ENCODE results near the gene CSNK2A2.

Gene CSNK2A2

DNA sequence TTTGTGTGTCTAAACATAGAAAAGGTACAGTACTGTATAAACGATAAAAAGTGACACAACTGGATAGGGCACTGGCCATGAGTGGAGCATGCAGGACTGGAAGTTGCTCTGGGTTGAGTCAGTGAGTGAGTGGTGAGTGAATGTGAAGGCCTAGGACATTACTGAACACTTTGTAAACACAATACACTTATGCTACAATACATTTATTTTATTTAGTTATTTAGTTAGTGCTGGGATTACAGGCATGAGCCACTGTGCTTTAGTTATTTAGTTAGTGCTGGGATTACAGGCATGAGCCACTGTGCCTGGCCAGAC is 73.3 kb downstream of the CSNK2A2 start:
- TF ChIP-seq, protein P1, sequence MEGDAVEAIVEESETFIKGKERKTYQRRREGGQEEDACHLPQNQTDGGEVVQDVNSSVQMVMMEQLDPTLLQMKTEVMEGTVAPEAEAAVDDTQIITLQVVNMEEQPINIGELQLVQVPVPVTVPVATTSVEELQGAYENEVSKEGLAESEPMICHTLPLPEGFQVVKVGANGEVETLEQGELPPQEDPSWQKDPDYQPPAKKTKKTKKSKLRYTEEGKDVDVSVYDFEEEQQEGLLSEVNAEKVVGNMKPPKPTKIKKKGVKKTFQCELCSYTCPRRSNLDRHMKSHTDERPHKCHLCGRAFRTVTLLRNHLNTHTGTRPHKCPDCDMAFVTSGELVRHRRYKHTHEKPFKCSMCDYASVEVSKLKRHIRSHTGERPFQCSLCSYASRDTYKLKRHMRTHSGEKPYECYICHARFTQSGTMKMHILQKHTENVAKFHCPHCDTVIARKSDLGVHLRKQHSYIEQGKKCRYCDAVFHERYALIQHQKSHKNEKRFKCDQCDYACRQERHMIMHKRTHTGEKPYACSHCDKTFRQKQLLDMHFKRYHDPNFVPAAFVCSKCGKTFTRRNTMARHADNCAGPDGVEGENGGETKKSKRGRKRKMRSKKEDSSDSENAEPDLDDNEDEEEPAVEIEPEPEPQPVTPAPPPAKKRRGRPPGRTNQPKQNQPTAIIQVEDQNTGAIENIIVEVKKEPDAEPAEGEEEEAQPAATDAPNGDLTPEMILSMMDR (IDR thresholded peaks at IDR 0.05; ENCODE audit: low read depth, low read length, missing control alignments) = no peak
- H3K4me3 ChIP-seq (ENCODE audit: low read depth, low read length) = no peak overlapping the region
- no peak for DNase-seq (ENCODE audit: low read depth)

DNA sequence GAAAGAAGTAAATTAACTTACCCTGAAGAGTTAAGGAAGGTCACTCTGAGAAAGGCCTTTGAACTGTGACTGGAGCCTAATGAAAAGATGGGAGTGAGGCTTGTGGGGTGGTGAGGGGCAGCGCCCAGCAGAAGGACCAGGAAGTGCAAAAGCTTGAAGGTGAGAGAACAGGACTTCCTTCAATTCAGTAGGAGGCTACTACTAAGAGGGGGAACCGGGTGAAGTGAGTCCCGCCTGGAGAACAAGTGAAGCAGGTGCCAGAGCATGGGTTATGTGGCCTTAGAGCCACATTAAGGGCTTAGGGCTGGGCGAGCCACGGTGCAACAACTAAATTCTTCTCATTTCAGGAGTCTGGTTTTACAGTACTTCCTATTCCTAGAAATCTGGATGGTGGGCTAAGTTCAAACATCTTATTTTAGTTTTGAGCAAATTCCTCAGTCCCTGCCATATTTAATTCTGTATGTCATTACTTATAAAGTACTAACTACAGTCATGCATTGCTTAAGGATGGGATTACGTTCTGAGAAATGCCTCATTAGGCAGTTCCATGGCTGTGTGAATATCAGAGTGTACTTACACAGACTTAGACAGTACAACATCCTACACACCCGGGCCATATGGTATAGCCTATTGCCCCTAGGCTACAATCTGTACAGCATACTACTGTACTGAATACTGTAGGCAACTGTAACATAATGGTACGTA is 73.9 kb downstream of the CSNK2A2 start:
- no peak overlapping the region for H3K4me3 ChIP-seq (ENCODE audit: low read depth, low read length)
- TF ChIP-seq, protein P1 (IDR thresholded peaks at IDR 0.05; ENCODE audit: low read depth, low read length, missing control alignments) = no peak
- no peak for DNase-seq (ENCODE audit: low read depth)

DNA sequence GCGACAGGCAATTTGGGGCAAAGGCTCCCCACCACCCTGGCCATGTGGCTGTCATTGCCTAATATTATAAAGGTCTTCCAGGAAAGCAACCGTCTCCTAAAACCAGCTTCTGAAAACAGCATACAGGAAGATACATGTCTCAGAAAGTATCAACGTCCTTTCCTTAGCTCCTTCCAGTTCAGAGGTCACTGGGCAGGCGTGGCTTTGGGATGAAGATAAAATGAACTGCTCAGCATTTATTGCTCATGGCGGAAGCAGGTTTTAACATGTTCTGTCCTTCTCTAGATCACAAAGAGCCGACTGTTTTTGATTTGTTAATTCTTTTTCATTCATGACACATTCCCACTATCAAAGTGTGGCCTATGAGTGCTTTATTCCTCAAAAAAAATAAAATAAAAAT is 76.8 kb downstream of the CSNK2A2 start:
- H3K4me3 ChIP-seq (ENCODE audit: low read depth, low read length) = no peak overlapping the region
- DNase-seq (ENCODE audit: low read depth) = no peak
- TF ChIP-seq, protein P1 (IDR thresholded peaks at IDR 0.05; ENCODE audit: low read depth, low read length, missing control alignments) = no peak

DNA sequence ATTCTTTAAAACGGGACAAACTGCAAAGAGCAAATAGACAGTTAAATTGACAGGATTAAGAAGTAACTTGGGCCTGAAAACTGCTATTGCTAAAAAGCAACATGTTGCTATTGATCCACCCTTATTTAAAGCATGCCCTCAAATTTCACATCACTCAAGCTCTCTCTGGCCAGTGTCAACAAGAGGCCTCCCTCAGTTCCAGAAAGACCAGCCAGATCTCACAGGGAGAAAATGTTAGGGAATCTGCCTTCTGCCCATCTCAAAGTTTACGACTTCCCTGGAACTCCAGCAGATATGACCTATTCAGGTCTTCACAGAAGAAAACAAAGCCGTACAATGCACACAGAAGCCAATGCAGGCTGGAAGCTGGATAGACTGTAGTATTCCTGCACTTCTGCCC is 77.7 kb downstream of the CSNK2A2 start:
- no peak for DNase-seq (ENCODE audit: low read depth)
- TF ChIP-seq, protein P1 (IDR thresholded peaks at IDR 0.05; ENCODE audit: low read depth, low read length, missing control alignments) = no peak
- H3K4me3 ChIP-seq (ENCODE audit: low read depth, low read length) = no peak overlapping the region

DNA sequence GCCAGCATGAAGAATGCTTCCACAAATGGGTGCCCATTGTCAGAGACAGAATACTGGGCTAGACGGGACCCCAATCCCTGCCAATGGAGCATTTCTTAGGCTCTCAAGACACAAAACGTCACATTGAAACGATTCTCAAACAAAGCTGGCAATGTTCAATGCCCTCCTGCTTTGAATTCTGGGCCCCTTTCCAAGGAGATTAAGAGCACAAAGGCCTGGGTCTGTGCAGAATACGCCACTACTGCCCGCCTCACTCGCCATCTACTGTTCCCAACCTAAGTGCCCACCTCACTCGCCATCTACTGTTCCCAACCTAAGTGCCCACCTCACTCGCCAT is 78.4 kb downstream of the CSNK2A2 start:
- TF ChIP-seq, protein P1 (IDR thresholded peaks at IDR 0.05; ENCODE audit: low read depth, low read length, missing control alignments) = no peak
- DNase-seq (ENCODE audit: low read depth) = no peak
- no peak overlapping the region for H3K4me3 ChIP-seq (ENCODE audit: low read depth, low read length)

DNA sequence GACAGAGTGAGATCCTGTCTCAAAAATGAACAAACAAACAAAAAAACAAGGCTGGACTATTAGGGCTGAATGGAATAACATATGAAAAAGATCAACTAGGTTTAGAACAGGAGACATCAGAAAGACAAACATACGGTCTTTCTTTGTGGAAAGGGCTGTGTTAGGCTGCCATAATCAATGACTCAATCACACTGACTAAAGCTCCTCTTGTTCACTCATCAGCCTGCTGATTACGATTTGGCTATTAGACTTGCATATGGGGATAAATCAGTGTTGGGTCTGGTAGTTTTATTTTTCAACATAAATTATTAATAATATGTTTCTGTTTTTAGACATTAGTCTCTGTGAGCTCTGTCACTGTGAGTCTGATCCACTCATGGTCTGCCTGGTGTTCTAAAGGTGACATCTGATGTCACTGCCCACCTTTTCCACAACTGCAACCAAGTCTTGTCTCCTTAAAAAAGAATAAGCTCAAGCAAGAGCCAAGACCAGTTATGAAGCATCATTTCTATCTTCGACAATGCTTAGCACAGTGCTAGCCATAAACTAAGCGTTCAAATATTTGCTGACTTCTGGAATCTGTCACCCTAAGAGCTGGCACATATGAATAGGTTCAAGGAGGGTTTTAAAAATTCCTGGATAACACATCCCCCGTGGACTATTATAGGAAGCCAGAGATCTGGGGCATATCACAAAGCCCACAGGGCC is 79.0 kb downstream of the CSNK2A2 start:
- no peak overlapping the region for H3K4me3 ChIP-seq (ENCODE audit: low read depth, low read length)
- DNase-seq (ENCODE audit: low read depth) = no peak
- TF ChIP-seq, protein P1 (IDR thresholded peaks at IDR 0.05; ENCODE audit: low read depth, low read length, missing control alignments) = no peak

DNA sequence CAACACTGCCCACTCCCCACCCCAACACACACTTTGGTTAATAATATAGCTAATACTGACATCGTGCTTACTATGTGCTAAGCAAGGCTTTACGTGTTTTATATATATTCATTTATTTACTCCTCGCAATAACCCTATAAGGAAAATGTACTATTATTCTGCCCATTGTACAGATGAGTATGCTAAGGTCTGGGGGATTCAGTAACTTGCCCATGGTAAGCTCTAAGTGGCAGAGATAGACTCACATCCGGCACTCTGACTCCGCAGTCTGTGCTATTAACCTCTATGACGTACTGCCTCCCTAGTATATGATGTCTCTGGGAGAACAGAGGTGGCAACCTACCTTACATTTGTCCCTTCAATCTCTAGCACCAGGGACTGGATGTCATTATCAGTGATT is 81.4 kb downstream of the CSNK2A2 start:
- TF ChIP-seq, protein P1 (IDR thresholded peaks at IDR 0.05; ENCODE audit: low read depth, low read length, missing control alignments) = no peak
- no peak overlapping the region for H3K4me3 ChIP-seq (ENCODE audit: low read depth, low read length)

More for the DNA sequence above, 81.4 kb downstream of the CSNK2A2 start:
- no peak for DNase-seq (ENCODE audit: low read depth)
